Stimulated activated CD4-positive, alpha-beta T cell treated with anti-CD3 and anti-CD28 coated beads, Interleukin-1b, Interleukin-23, amount 100 ng/mL, for 1 hour (primary cell): ENCODE results near the gene ZNF224.
A peak's percentile ranks its signal among the peaks of the same experiment; 100 is the strongest.

ENCODE experiments used
- DNase-seq, 2 donors: peaks; one replicate each; pipeline ENCODE4 v3.0.0-alpha.2; 2020; ENCODE audit warnings: low read depth in 2 of 2

The ZNF224 gene

DNA sequence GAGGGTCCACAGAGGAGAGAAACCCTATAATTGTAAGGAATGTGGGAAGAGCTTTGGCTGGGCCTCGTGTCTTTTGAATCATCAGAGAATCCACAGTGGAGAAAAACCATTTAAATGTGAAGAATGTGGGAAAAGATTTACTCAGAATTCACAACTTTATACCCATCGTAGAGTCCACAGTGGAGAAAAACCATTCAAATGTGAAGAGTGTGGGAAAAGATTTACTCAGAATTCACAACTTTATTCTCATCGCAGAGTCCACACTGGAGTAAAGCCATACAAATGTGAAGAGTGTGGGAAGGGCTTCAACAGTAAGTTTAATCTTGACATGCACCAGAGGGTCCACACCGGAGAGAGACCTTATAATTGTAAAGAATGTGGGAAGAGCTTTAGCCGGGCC, 37.8 kb downstream of the ZNF224 start:
- DNase-seq = no peak

- DNase-seq = peak; percentile 14 to 42
Measured at GRCh38 chr19:44141191-44142058, 47.3 kb downstream of the ZNF224 start, which contains the start of gene ZNF234. ZNF234 (plus strand) TSS chr19:44141554; CDS start chr19:44144633, 3,079 bp downstream.

- no peak for DNase-seq
Measured at GRCh38 chr19:44142059-44142433, 47.9 kb downstream of the ZNF224 start.

GRCh38 chr19:44149776-44150175, 55.6 kb downstream of the ZNF224 start:
- no peak for DNase-seq

GRCh38 chr19:44151491-44151890, 57.3 kb downstream of the ZNF224 start:
- no peak for DNase-seq

GRCh38 chr19:44156475-44156874, 62.3 kb downstream of the ZNF224 start:
- DNase-seq = no peak
